ENCODE data around the gene PDLIM5. TPM values are rescaled to one million over a fixed set of nuclear protein-coding genes. Genes with fewer than 3 reads are reported as not detected.
A peak's percentile ranks its signal among the peaks of the same experiment; 100 is the strongest.
"Not testable (repeated sequence)": the region's sequence is repeated elsewhere in the genome, so short reads cannot be mapped to it uniquely, and the experiment has no call there.

The PDLIM5 gene
- 33.4 and 43.1 TPM in 2 replicates for total RNA-seq (2014; rRNA removed; shearing (Covaris generic))

- peak; percentile 94 for DNase-seq
- no peaks in the 10 kb centered on the region for H3K27me3 ChIP-seq (ENCODE audit: control insufficient read depth, insufficient read depth, low read length)
- H3K36me3 ChIP-seq (replicated peaks; ENCODE audit: control insufficient read depth, insufficient read depth, low read length) = no peaks in the 10 kb centered on the region
- peak within 1 kb of the TSS; percentile 80 for H3K4me3 ChIP-seq (ENCODE audit: insufficient read depth, low read depth, low read length)
Observed at GRCh38 chr4:94451695-94452475, at the start of gene PDLIM5. Gene PDLIM5, plus strand, starts transcription at chr4:94451942. Its CDS starts 3,347 bp downstream, at chr4:94455289.

GRCh38 chr4:94402439-94402838, 49.3 kb upstream of the PDLIM5 start:
- H3K4me3 ChIP-seq (ENCODE audit: insufficient read depth, low read depth, low read length); H3K27me3 ChIP-seq (ENCODE audit: control insufficient read depth, insufficient read depth, low read length); DNase-seq; H3K36me3 ChIP-seq (replicated peaks; ENCODE audit: control insufficient read depth, insufficient read depth, low read length): not testable (repeated sequence)

DNA sequence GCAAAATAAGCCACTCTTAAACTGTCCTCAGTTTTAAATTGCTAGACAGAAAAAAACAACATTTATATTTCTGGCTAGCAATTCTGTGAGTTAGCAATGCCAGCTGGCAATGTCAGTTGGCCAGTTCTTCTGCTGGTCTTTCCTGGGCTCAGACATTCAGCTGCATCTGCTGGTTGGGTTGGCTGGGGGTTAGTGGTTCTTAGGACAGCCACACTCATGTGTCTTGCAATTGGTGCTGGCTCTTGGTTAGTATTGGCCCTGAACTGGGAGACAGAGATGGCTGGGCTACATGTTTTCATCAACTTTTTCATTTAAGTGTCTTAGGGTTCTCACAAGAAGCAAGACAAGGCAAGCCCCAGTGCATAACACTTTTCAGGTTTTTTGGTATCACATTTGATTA, 48.0 kb upstream of the PDLIM5 start:
- H3K4me3 ChIP-seq (ENCODE audit: insufficient read depth, low read depth, low read length) = no peak overlapping the region

GRCh38 chr4:94406668-94407437, 44.9 kb upstream of the PDLIM5 start:
- Histone ChIP-seq H3K36me3 (replicated peaks; ENCODE audit: control insufficient read depth, insufficient read depth, low read length) (no peaks in the 10 kb centered on the region), H3K4me3 (ENCODE audit: insufficient read depth, low read depth, low read length) (no peak overlapping the region), H3K27me3 (ENCODE audit: control insufficient read depth, insufficient read depth, low read length) (no peaks in the 10 kb centered on the region)
- peak; percentile 24 for DNase-seq

More for the DNA sequence above, 48.0 kb upstream of the PDLIM5 start:
- Histone ChIP-seq H3K36me3 (replicated peaks; ENCODE audit: control insufficient read depth, insufficient read depth, low read length) (no peaks in the 10 kb centered on the region), H3K27me3 (ENCODE audit: control insufficient read depth, insufficient read depth, low read length) (no peaks in the 10 kb centered on the region)
- DNase-seq = no peak

- H3K36me3 ChIP-seq (replicated peaks; ENCODE audit: control insufficient read depth, insufficient read depth, low read length) = no peaks in the 10 kb centered on the region
- H3K27me3 ChIP-seq (ENCODE audit: control insufficient read depth, insufficient read depth, low read length) = no peaks in the 10 kb centered on the region
- H3K4me3 ChIP-seq (ENCODE audit: insufficient read depth, low read depth, low read length) = no peak overlapping the region
- DNase-seq = no peak
Observed at GRCh38 chr4:94407846-94408245, 43.9 kb upstream of the PDLIM5 start.

GRCh38 chr4:94408549-94409374, 43.0 kb upstream of the PDLIM5 start:
- H3K27me3 ChIP-seq (ENCODE audit: control insufficient read depth, insufficient read depth, low read length) = no peaks in the 10 kb centered on the region
- DNase-seq = no peak
- H3K4me3 ChIP-seq (ENCODE audit: insufficient read depth, low read depth, low read length) = no peak overlapping the region
- H3K36me3 ChIP-seq (replicated peaks; ENCODE audit: control insufficient read depth, insufficient read depth, low read length) = no peaks in the 10 kb centered on the region

DNA sequence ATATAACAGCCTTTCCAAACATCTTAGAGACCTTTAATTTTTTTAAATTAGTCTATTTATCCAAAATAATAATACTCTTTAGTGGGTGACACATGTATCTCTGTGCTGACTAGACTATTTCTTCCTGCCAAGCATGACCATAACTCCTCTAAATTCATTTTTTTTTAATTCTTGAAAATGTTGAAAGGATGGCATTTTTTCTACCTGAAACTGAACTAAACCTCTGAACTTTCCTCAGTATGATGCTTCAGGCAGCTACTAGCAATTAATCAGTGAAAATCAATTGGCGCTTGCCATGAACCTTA, 42.4 kb upstream of the PDLIM5 start:
- Histone ChIP-seq H3K27me3 (ENCODE audit: control insufficient read depth, insufficient read depth, low read length) (no peaks in the 10 kb centered on the region), H3K4me3 (ENCODE audit: insufficient read depth, low read depth, low read length) (no peak overlapping the region), H3K36me3 (replicated peaks; ENCODE audit: control insufficient read depth, insufficient read depth, low read length) (no peaks in the 10 kb centered on the region)
- no peak for DNase-seq

DNA sequence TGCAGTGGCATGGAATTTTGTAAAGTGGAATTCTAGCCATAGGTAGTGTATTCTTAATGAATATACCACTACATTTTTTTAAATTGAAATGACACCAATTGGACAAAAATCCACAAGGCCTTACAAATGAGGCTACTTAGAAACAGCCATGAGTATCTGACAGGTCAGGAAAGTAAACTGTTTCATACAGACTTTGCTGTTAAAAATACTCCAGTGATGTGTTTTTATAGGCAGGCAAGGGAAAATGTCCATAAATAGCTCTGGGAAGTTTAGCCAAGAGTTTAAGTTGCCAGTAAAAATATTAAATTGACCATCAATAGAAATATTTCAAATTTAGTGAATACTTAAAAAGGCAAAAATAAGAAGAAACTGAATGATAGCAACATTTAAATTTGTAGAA, 41.8 kb upstream of the PDLIM5 start:
- no peak for DNase-seq
- Histone ChIP-seq H3K27me3 (ENCODE audit: control insufficient read depth, insufficient read depth, low read length) (no peaks in the 10 kb centered on the region), H3K36me3 (replicated peaks; ENCODE audit: control insufficient read depth, insufficient read depth, low read length) (no peaks in the 10 kb centered on the region), H3K4me3 (ENCODE audit: insufficient read depth, low read depth, low read length) (no peak overlapping the region)

DNA sequence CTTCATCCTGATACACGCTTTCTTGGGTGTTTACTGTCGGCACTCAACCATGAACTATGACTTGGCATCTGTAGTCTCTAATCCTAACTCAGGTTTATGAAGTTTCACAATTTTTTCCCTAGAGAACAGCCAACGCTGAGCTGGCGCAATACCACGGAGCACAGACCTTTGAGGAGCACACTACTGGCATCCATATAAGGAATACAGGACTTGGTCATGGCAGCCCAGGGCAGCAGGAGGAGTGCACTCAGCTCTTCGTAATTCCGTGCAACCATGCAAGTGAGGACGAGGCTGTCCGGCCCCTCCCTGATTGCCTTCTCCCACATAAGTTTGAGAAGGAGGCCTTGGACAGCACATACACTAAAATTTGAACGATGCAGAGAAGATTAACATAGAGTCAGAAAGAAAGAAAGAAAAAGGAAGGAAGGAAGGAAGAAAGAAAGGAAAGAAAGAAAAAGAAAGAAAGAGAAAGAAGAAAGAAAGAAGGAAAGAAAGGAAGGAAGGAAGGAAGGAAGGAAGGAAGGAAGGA, 41.0 kb upstream of the PDLIM5 start:
- no peaks in the 10 kb centered on the region for H3K36me3 ChIP-seq (replicated peaks; ENCODE audit: control insufficient read depth, insufficient read depth, low read length)
- H3K27me3 ChIP-seq (ENCODE audit: control insufficient read depth, insufficient read depth, low read length) = no peaks in the 10 kb centered on the region
- no peak for DNase-seq
- H3K4me3 ChIP-seq (ENCODE audit: insufficient read depth, low read depth, low read length) = no peak overlapping the region

DNA sequence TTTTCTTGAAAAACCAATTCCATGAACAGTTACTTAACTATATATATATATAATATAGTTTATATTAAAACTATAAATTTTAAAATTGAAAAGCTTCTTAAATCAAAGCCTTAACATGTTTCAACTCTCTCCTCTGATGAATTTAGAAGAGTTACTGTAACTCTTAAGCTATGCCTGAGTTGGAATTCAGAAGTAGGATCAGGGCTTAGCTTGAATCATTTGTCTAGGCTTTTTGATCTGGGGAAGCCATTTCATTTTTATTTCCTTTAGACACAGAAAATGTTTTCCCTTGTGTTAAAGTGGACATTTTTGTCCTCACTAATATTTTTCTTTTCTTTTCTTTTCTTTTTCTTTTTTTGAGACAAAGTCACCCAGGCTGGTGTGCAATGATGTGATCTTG, 40.4 kb upstream of the PDLIM5 start:
- Histone ChIP-seq H3K36me3 (replicated peaks; ENCODE audit: control insufficient read depth, insufficient read depth, low read length) (no peaks in the 10 kb centered on the region), H3K27me3 (ENCODE audit: control insufficient read depth, insufficient read depth, low read length) (no peaks in the 10 kb centered on the region), H3K4me3 (ENCODE audit: insufficient read depth, low read depth, low read length) (no peak overlapping the region)
- DNase-seq = no peak

DNA sequence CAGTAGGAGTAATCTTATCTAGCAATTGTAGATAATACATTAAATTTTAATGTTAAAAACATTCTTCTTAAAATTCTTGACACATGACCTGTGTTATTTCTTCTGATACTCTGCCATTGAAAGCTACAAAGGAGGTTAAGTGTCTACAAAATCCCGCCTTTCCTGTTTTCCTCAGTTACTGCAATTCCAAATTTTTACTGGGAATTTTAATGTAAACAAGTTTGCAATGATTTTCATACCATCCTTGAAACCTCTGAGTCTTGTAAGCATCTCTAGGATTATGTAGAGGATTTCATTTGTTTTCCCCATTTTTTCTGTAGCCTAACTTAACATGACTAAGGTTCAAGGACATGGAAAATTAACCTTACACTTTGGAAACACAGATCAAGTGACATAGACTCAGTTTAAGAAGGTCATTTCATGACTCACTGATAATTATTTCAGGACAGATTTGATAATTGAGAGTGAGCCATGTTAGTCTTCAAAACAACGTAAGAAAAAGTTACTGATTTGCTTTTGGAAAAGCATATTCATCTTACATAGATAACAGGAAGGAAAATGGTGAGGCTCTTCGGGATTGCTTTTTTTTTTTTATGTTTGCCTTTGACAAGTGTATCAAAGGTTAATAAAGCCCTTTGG, 39.6 kb upstream of the PDLIM5 start:
- no peaks in the 10 kb centered on the region for H3K36me3 ChIP-seq (replicated peaks; ENCODE audit: control insufficient read depth, insufficient read depth, low read length)
- H3K4me3 ChIP-seq (ENCODE audit: insufficient read depth, low read depth, low read length) = no peak overlapping the region
- DNase-seq = no peak
- no peaks in the 10 kb centered on the region for H3K27me3 ChIP-seq (ENCODE audit: control insufficient read depth, insufficient read depth, low read length)

DNA sequence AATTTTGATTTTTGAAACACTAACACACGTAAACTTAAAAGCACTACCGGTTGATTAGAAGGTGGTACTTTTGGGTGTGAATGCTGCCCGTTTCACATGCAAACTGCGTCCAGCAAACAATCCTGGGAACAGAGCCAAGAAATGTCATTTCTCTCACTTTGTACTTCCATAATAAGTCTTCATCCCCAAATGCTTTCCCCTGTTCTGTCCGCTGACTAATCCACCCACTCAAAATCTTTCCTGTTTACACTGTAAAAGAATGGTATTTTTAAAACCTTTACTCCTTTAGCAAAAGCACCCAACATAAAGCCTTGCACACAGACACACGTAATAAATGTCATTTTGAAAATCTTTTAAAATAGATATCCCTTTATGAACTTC, 39.1 kb upstream of the PDLIM5 start:
- Histone ChIP-seq H3K36me3 (replicated peaks; ENCODE audit: control insufficient read depth, insufficient read depth, low read length) (no peaks in the 10 kb centered on the region), H3K27me3 (ENCODE audit: control insufficient read depth, insufficient read depth, low read length) (no peaks in the 10 kb centered on the region), H3K4me3 (ENCODE audit: insufficient read depth, low read depth, low read length) (no peak overlapping the region)
- no peak for DNase-seq

DNA sequence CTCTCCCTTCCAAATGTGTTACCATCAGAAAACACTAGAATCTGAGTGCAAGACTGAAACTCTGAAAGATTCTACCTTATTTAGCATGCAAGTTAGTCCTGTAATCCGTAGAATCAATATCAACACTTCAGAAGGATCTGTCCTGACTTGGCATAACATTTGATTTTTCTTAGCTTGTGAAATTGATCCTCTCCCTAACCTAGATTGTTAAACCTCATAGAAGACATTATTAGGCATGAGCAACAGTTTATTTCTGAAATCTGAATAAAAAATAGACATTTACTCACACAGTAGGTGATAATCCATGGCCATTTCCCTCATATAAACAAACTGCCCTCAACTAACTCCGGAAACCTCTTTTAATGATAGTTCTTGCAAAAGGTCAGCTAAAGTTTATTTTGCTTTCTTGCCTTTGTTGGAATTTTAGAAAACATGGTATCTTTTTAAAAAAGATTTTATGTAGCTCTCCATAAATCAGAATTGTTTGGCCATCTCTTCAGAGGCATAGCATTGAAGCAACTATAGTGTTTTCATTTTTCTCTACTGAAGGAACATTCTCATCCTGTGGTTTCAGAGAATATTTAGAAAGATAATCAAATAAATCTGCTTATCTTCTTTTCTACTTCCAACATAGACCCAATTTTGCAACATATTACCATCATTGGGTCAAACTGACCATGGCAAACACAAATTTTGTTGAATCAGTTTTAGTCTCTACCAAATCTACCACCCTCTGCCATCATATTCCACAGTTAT, 38.5 kb upstream of the PDLIM5 start:
- no peaks in the 10 kb centered on the region for H3K36me3 ChIP-seq (replicated peaks; ENCODE audit: control insufficient read depth, insufficient read depth, low read length)
- no peak overlapping the region for H3K4me3 ChIP-seq (ENCODE audit: insufficient read depth, low read depth, low read length)
- no peaks in the 10 kb centered on the region for H3K27me3 ChIP-seq (ENCODE audit: control insufficient read depth, insufficient read depth, low read length)
- no peak for DNase-seq

DNA sequence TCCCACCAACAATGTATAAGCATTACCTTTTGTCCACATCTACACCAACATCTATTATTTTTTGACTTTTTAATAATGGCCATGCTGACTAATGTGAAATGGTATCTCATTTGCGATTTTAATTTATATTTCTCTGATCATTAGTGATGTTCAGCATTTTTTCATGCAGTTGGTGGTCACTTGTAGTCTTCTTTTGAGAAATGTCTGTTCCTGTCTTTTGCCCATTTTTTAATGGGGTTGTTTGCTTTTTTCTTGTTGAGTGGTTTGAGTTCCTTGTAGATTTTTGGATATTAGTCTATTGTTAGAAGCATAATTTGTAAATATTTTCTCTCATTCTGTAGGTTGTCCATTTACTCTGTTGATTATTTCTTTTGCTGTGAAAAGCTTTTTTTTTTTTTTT, 36.8 kb upstream of the PDLIM5 start:
- Histone ChIP-seq H3K27me3 (ENCODE audit: control insufficient read depth, insufficient read depth, low read length) (no peaks in the 10 kb centered on the region), H3K4me3 (ENCODE audit: insufficient read depth, low read depth, low read length) (no peak overlapping the region), H3K36me3 (replicated peaks; ENCODE audit: control insufficient read depth, insufficient read depth, low read length) (no peaks in the 10 kb centered on the region)
- no peak for DNase-seq

Data from H7 (cell line).